Measurements from ENCODE around the gene RHCG. TPM values are rescaled to one million over a fixed set of nuclear protein-coding genes. Genes with fewer than 3 reads are reported as not detected.

RHCG gene
- polyA plus RNA-seq, 3 donors = 2.4 to 3.8 (median 3.5) TPM

- DNase-seq (ENCODE audit: low read depth in 3 of 3, low spot score in 2 of 3) = no peak
Observed at GRCh38 chr15:89506026-89506686, 9.8 kb upstream of the RHCG start.

- no peak for DNase-seq (ENCODE audit: low read depth in 3 of 3, low spot score in 2 of 3)
Observed at GRCh38 chr15:89504166-89504565, 7.8 kb upstream of the RHCG start.

- DNase-seq (ENCODE audit: low read depth in 3 of 3, low spot score in 2 of 3) = no peak
Observed at GRCh38 chr15:89502867-89503595, 6.6 kb upstream of the RHCG start.

GRCh38 chr15:89501646-89502045 is 5.3 kb upstream of the RHCG start:
- no peak for DNase-seq (ENCODE audit: low read depth in 3 of 3, low spot score in 2 of 3)

- DNase-seq (ENCODE audit: low read depth in 3 of 3, low spot score in 2 of 3) = no peak
Observed at GRCh38 chr15:89500397-89501270, 4.3 kb upstream of the RHCG start.

GRCh38 chr15:89499156-89499555 is 2.8 kb upstream of the RHCG start:
- DNase-seq (ENCODE audit: low read depth in 3 of 3, low spot score in 2 of 3) = no peak

- no peak for DNase-seq (ENCODE audit: low read depth in 3 of 3, low spot score in 2 of 3)
Observed at GRCh38 chr15:89498574-89498906, 2.2 kb upstream of the RHCG start.

- no peak for DNase-seq (ENCODE audit: low read depth in 3 of 3, low spot score in 2 of 3)
Observed at GRCh38 chr15:89497231-89497630, 848 bp upstream of the RHCG start.

GRCh38 chr15:89495638-89496145 is 691 bp downstream of the RHCG start:
- DNase-seq (ENCODE audit: low read depth in 3 of 3, low spot score in 2 of 3) = no peak

GRCh38 chr15:89494941-89495637 is 1.3 kb downstream of the RHCG start:
- no peak for DNase-seq (ENCODE audit: low read depth in 3 of 3, low spot score in 2 of 3)

GRCh38 chr15:89494031-89494430 is 2.4 kb downstream of the RHCG start:
- no peak for DNase-seq (ENCODE audit: low read depth in 3 of 3, low spot score in 2 of 3)

- DNase-seq (ENCODE audit: low read depth in 3 of 3, low spot score in 2 of 3) = no peak
Observed at GRCh38 chr15:89492934-89493631, 3.3 kb downstream of the RHCG start.

- no peak for DNase-seq (ENCODE audit: low read depth in 3 of 3, low spot score in 2 of 3)
Observed at GRCh38 chr15:89492111-89492641, 4.2 kb downstream of the RHCG start.

GRCh38 chr15:89490814-89491315 is 5.5 kb downstream of the RHCG start:
- DNase-seq (ENCODE audit: low read depth in 3 of 3, low spot score in 2 of 3) = no peak

GRCh38 chr15:89490081-89490813 is 6.1 kb downstream of the RHCG start:
- DNase-seq (ENCODE audit: low read depth in 3 of 3, low spot score in 2 of 3) = no peak

- no peak for DNase-seq (ENCODE audit: low read depth in 3 of 3, low spot score in 2 of 3)
Observed at GRCh38 chr15:89489376-89489775, 7.0 kb downstream of the RHCG start.

GRCh38 chr15:89487791-89488190 is 8.6 kb downstream of the RHCG start:
- DNase-seq (ENCODE audit: low read depth in 3 of 3, low spot score in 2 of 3) = no peak

- no peak for DNase-seq (ENCODE audit: low read depth in 3 of 3, low spot score in 2 of 3)
Observed at GRCh38 chr15:89486726-89487050, 9.7 kb downstream of the RHCG start.

GRCh38 chr15:89483079-89483478 is 13.3 kb downstream of the RHCG start:
- no peak for DNase-seq (ENCODE audit: low read depth in 3 of 3, low spot score in 2 of 3)
